HepG2 (cell line): ENCODE data around the gene CPT1B. TPM values are rescaled to one million over a fixed set of nuclear protein-coding genes. Genes with fewer than 3 reads are reported as not detected.

Source experiments
- ATF1 ChIP-seq: IDR thresholded peaks from 2 replicates; pipeline ENCODE4 v1.6.1; 2016; ENCODE audit warnings: mild to moderate bottlenecking, control low read depth
- CREB1 ChIP-seq, 2 experiments: fragments of 450-650 bp in 1 of 2; IDR thresholded peaks; 2 replicates each; pipeline ENCODE4 v1.6.1; 2016 to 2017; ENCODE audit warnings: control low read depth in 1 of 2, mild to moderate bottlenecking in 1 of 2, missing compliant biosample characterization in 1 of 2, missing genetic modification characterization in 1 of 2
- HMGA1 ChIP-seq: sonication (generic); formaldehyde crosslinking; conservative IDR thresholded peaks from 2 replicates; pipeline ENCODE4 v1.4.0; 2020; ENCODE audit warnings: missing genetic modification reagents
- IRX3 ChIP-seq: sonication (generic); formaldehyde crosslinking; IDR thresholded peaks from 2 replicates; pipeline ENCODE4 v1.8.1; 2023; ENCODE audit warnings: mild to moderate bottlenecking, low read depth, missing genetic modification reagents, borderline replicate concordance
- KDM2A ChIP-seq: sonication (generic); formaldehyde crosslinking; IDR thresholded peaks from 2 replicates; pipeline ENCODE4 v1.4.0; 2020; ENCODE audit warnings: low read depth, missing genetic modification reagents, borderline replicate concordance
- MTA3 ChIP-seq: sonication (generic); formaldehyde crosslinking; IDR thresholded peaks from 2 replicates; pipeline ENCODE4 v1.4.0; 2020; ENCODE audit warnings: missing genetic modification reagents
- MYNN ChIP-seq: sonication (generic); formaldehyde crosslinking; IDR thresholded peaks from 2 replicates; pipeline ENCODE4 v1.4.0; 2020; ENCODE audit warnings: mild to moderate bottlenecking, low read depth, missing genetic modification reagents
- PATZ1 ChIP-seq: sonication (generic); formaldehyde crosslinking; IDR thresholded peaks from 2 replicates; pipeline ENCODE4 v1.4.0; 2020; ENCODE audit warnings: missing genetic modification reagents
- RAD21 ChIP-seq: fragments of 450-650 bp; formaldehyde crosslinking; IDR thresholded peaks from 2 replicates; pipeline ENCODE4 v1.5.0; 2020; ENCODE audit warnings: mild to moderate bottlenecking
- RFXANK ChIP-seq: IDR thresholded peaks from 2 replicates; pipeline ENCODE4 v1.6.1; 2016
- SIX1 ChIP-seq: sonication (generic); formaldehyde crosslinking; IDR thresholded peaks from 2 replicates; pipeline ENCODE4 v1.4.0; 2020; ENCODE audit warnings: missing genetic modification reagents, borderline replicate concordance
- SRSF1 ChIP-seq: fragments of 200-400 bp; formaldehyde crosslinking; optimal IDR thresholded peaks from 2 replicates; pipeline ENCODE3; 2017; ENCODE audit warnings: mild to moderate bottlenecking, low read depth, low read length, moderate library complexity
- TBX2 ChIP-seq: sonication (generic); formaldehyde crosslinking; IDR thresholded peaks from 2 replicates; pipeline ENCODE4 v1.5.0; 2020; ENCODE audit warnings: missing genetic modification reagents, mild to moderate bottlenecking, borderline replicate concordance
- UBTF ChIP-seq: sonication (generic); formaldehyde crosslinking; IDR thresholded peaks from 2 replicates; pipeline ENCODE4 v1.4.0; 2020; ENCODE audit warnings: mild to moderate bottlenecking, missing genetic modification reagents
- ZFP36L2 ChIP-seq: sonication (generic); formaldehyde crosslinking; IDR thresholded peaks from 2 replicates; pipeline ENCODE4 v1.4.0; 2020; ENCODE audit warnings: missing genetic modification reagents
- ZNF121 ChIP-seq: sonication (generic); formaldehyde crosslinking; IDR thresholded peaks from 2 replicates; pipeline ENCODE4 v1.5.0; 2020; ENCODE audit warnings: mild to moderate bottlenecking, missing genetic modification reagents
- ZNF468 ChIP-seq: sonication (generic); formaldehyde crosslinking; IDR thresholded peaks from 2 replicates; pipeline ENCODE4 v1.8.0; 2022; ENCODE audit warnings: mild to moderate bottlenecking, moderate library complexity, missing genetic modification reagents
- ZNF747 ChIP-seq: sonication (generic); formaldehyde crosslinking; IDR thresholded peaks from 2 replicates; pipeline ENCODE4 v1.8.1; 2023; ENCODE audit warnings: missing genetic modification reagents, mild to moderate bottlenecking, borderline replicate concordance
- polyA plus RNA-seq, 8 experiments: library from polyadenylated mRNA; depleted of rRNA in 3 of 8; stranded (reverse) in 7 of 8; unstranded in 1 of 8; fragments of >200 nt; fragmentation: Illumina TruSeq in 4 of 8; extraction: Trizol in 4 of 8; gene quantifications; 2 replicates each; pipeline versions ENCODE4 v1.2.1 to v1.2.3, GENCODE V29; 2011 to 2016; ENCODE audit warnings: low read depth in 4 of 8, missing spikeins in 1 of 8, mixed read lengths in 1 of 8; ENCODE audit not compliant: insufficient read depth in 1 of 8
- total RNA-seq, 5 experiments: library from RNA; depleted of rRNA; stranded (reverse); fragments of >200 nt; fragmentation: Illumina TruSeq; extraction: Trizol; gene quantifications; 2 replicates each; pipeline ENCODE4 v1.2.3, GENCODE V29; 2016; ENCODE audit warnings: low read depth in 1 of 5
- TF ChIP-seq, protein P1 (sequence below): sonication (generic); formaldehyde crosslinking; IDR thresholded peaks from 2 replicates; pipeline ENCODE4 v1.4.0; 2020; ENCODE audit warnings: missing genetic modification reagents
- TF ChIP-seq, protein P2 (sequence below): sonication (generic); formaldehyde crosslinking; IDR thresholded peaks from 2 replicates; pipeline ENCODE4 v1.5.0; 2020; ENCODE audit warnings: missing genetic modification reagents, mild to moderate bottlenecking, borderline replicate concordance

CPT1B gene
- total and polyA plus RNA-seq, 2 of the 13 experiments (the other 11 are each of a cell fraction or from before 2014, with no cell fraction given): 9.2 to 19.5 TPM

DNA sequence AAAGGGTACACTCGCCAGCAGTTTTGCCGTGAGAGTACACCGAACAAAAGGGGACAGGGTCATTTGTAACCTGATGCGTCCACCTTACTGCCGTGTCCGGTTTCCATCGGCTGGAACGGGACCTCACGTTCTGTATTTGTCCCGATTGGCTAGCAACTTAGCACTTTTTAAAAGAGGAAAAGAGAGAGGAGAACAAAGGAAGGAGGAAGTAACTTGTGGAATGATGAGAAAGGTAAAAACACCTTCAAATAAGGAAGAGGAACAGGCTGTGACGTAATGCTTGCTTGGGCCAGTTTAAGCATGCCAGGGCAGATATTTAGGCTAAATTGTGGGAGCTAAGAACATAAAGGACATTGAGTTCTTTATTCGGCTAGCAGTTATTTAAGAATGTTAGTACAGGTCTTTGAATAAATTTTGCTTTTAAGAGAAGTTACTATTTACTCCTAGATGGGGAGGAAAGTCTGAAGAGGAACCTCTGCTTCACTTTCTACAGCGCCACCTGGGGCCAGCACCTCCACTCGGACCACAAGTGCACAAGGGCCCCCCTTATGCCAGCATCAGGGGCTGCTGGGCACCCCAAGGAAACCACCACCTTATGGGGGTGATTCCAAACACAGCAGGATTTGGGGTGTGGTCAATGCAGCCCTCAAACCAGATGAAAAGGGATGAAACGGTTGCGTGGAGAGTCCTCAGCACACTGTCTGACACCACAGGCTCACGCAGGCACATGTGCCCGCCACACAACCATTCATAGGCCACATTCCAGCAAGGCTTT, 43.9 kb upstream of the CPT1B start (continued):
- TF ChIP-seq, protein P1, sequence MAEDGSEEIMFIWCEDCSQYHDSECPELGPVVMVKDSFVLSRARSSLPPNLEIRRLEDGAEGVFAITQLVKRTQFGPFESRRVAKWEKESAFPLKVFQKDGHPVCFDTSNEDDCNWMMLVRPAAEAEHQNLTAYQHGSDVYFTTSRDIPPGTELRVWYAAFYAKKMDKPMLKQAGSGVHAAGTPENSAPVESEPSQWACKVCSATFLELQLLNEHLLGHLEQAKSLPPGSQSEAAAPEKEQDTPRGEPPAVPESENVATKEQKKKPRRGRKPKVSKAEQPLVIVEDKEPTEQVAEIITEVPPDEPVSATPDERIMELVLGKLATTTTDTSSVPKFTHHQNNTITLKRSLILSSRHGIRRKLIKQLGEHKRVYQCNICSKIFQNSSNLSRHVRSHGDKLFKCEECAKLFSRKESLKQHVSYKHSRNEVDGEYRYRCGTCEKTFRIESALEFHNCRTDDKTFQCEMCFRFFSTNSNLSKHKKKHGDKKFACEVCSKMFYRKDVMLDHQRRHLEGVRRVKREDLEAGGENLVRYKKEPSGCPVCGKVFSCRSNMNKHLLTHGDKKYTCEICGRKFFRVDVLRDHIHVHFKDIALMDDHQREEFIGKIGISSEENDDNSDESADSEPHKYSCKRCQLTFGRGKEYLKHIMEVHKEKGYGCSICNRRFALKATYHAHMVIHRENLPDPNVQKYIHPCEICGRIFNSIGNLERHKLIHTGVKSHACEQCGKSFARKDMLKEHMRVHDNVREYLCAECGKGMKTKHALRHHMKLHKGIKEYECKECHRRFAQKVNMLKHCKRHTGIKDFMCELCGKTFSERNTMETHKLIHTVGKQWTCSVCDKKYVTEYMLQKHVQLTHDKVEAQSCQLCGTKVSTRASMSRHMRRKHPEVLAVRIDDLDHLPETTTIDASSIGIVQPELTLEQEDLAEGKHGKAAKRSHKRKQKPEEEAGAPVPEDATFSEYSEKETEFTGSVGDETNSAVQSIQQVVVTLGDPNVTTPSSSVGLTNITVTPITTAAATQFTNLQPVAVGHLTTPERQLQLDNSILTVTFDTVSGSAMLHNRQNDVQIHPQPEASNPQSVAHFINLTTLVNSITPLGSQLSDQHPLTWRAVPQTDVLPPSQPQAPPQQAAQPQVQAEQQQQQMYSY (CRISPR knock-in tag): no peak
- TF ChIP-seq ZFP36L2 (no peak), SRSF1 (peak; percentile 49), HMGA1 (CRISPR knock-in tag) (no peak), SIX1 (peak; percentile 65; the same call in 1 of the 2 replicates), MTA3 (no peak), MYNN (no peak), PATZ1 (peak; percentile 21; the same call in 1 of the 2 replicates), ZNF747 (CRISPR knock-in tag) (no peak), ZNF121 (CRISPR knock-in tag) (peak; percentile 64), RFXANK (0 out of 2 replicates have a peak, but pooled peaks have one; percentile 18), ATF1 (CRISPR knock-in tag) (peak; percentile 73), TBX2 (CRISPR knock-in tag) (no peak), IRX3 (CRISPR knock-in tag) (no peak), RAD21 (CRISPR knock-in tag) (peak; percentile 10; the same call in 1 of the 2 replicates), ZNF468 (CRISPR knock-in tag) (no peak), CREB1 (IDR thresholded peaks at IDR 0.05) (peak; percentile 79), CREB1 (CRISPR knock-in tag; IDR thresholded peaks at IDR 0.05) (peak; percentile 30), KDM2A (CRISPR knock-in tag) (0 out of 2 replicates have a peak, but pooled peaks have one; percentile 1), UBTF (CRISPR knock-in tag) (0 out of 2 replicates have a peak, but pooled peaks have one; percentile 21)
- TF ChIP-seq, protein P2, sequence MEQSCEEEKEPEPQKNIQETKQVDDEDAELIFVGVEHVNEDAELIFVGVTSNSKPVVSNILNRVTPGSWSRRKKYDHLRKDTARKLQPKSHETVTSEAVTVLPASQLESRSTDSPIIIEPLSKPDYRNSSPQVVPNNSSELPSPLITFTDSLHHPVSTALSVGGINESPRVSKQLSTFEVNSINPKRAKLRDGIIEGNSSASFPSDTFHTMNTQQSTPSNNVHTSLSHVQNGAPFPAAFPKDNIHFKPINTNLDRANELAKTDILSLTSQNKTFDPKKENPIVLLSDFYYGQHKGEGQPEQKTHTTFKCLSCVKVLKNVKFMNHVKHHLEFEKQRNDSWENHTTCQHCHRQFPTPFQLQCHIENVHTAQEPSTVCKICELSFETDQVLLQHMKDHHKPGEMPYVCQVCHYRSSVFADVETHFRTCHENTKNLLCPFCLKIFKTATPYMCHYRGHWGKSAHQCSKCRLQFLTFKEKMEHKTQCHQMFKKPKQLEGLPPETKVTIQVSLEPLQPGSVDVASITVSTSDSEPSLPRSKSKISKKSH: no peak
